H1 (cell line): ENCODE results near the gene GRK5. TPM values are rescaled to one million over a fixed set of nuclear protein-coding genes. Genes with fewer than 3 reads are reported as not detected.

Source experiments
- CHD7 ChIP-seq: fragments of 300-600 bp; sonication (generic); IDR thresholded peaks from 2 replicates; pipeline ENCODE4 v1.7.1; 2012; ENCODE audit warnings: low read length, moderate library complexity, mild to moderate bottlenecking, inconsistent platforms; ENCODE audit not compliant: insufficient replicate concordance
- KDM1A ChIP-seq: fragments of 200-600, 300-600 bp; sonication (generic); IDR thresholded peaks from 2 replicates; pipeline ENCODE4 v1.7.1; 2016; ENCODE audit warnings: mild to moderate bottlenecking, low read length, borderline replicate concordance
- polyA plus RNA-seq, 7 experiments: library from polyadenylated mRNA; depleted of rRNA in 3 of 7; stranded (reverse) in 5 of 7; unstranded in 2 of 7; fragments of >200 nt in 5 of 7; fragments of 200-250 nt in 2 of 7; gene quantifications; 1 replicate in 5 of 7; 2 replicates in 1 of 7; 4 replicates in 1 of 7; pipeline versions ENCODE4 v1.2.1 to v1.2.3, GENCODE V29; 2011 to 2013; ENCODE audit warnings: missing spikeins in 2 of 7, mixed read lengths in 2 of 7
- total RNA-seq: library from RNA; stranded (reverse); fragmentation: NEBNext Ultra II Directional; extraction: Animal tissue kit (Norgen Biotek cat#: 25700); gene quantifications from 2 replicates; pipeline ENCODE4 v1.2.1, GENCODE V29; 2021

GRK5 gene
- total and polyA plus RNA-seq, 2 of the 8 experiments (the other 6 are each of a cell fraction or from before 2014, with no cell fraction given) = 0.54 to 2.5 TPM

GRCh38 chr10:119445935-119446317 lies 238.6 kb downstream of the GRK5 start (continued):
- no peak for TF ChIP-seq CHD7
- no peak for TF ChIP-seq KDM1A
